HL-60 (cell line): Measurements from ENCODE around the gene CXCL11.

Experiments
- DNase-seq, 2 experiments: peaks; one replicate each; pipeline ENCODE4 v3.0.0-alpha.2; 2010 to 2020; ENCODE audit warnings: low read depth in 1 of 2, low spot score in 1 of 2
- H3K27ac ChIP-seq: fragments of 250-450 bp; sonication (Bioruptor Pico); replicated peaks from 2 replicates; pipeline ENCODE4 v1.5.1; 2020; ENCODE audit warnings: mild to moderate bottlenecking, moderate library complexity
- H3K27me3 ChIP-seq: fragments of 250-450 bp; sonication (Bioruptor Pico); 2 replicates; pipeline ENCODE4 v1.5.1; 2021; ENCODE audit warnings: mild to moderate bottlenecking, moderate library complexity; ENCODE audit not compliant: insufficient read depth, poor library complexity, severe bottlenecking
- H3K4me3 ChIP-seq: replicated peaks from 2 replicates; pipeline ENCODE4 v1.5.1; 2011; ENCODE audit warnings: mild to moderate bottlenecking, control low read depth, low read length; ENCODE audit not compliant: insufficient read depth
- CTCF ChIP-seq: IDR thresholded peaks from one replicate; pipeline ENCODE4 v1.5.1; 2011; ENCODE audit warnings: low read length, control low read depth, inconsistent platforms; ENCODE audit not compliant: insufficient read depth
- GABPA ChIP-seq: IDR thresholded peaks from 2 replicates; pipeline ENCODE4 v1.6.1; 2012; ENCODE audit warnings: low read depth
- POLR2AphosphoS5 ChIP-seq: IDR thresholded peaks from 2 replicates; pipeline ENCODE4 v1.6.1; 2012; ENCODE audit warnings: low read depth
- REST ChIP-seq: IDR thresholded peaks from 2 replicates; pipeline ENCODE4 v1.6.1; 2012; ENCODE audit warnings: low read depth; ENCODE audit not compliant: insufficient replicate concordance
- SPI1 ChIP-seq: IDR thresholded peaks from 2 replicates; pipeline ENCODE4 v1.6.1; 2012; ENCODE audit warnings: low read depth, mild to moderate bottlenecking, borderline replicate concordance

CXCL11 gene

GRCh38 chr4:76061982-76062381 lies 26.1 kb upstream of the CXCL11 start:
- H3K4me3 ChIP-seq, result no peak overlapping the region
- H3K27ac ChIP-seq, result no peak overlapping the region
- H3K27me3 ChIP-seq, result no peaks in the 10 kb centered on the region
- no peak for DNase-seq
- TF ChIP-seq POLR2AphosphoS5, result no peak
- no peak for TF ChIP-seq CTCF
- no peak for TF ChIP-seq GABPA
- TF ChIP-seq REST, result no peak
- no peak for TF ChIP-seq SPI1

- Histone ChIP-seq H3K27ac (no peak overlapping the region), H3K27me3 (no peaks in the 10 kb centered on the region), H3K4me3 (no peak overlapping the region)
- TF ChIP-seq POLR2AphosphoS5 (no peak), SPI1 (no peak), REST (no peak), GABPA (no peak), CTCF (no peak)
- DNase-seq, result no peak
Observed at GRCh38 chr4:76061421-76061820, 25.6 kb upstream of the CXCL11 start.

GRCh38 chr4:76060506-76060905 lies 24.6 kb upstream of the CXCL11 start:
- no peak for DNase-seq
- H3K27me3 ChIP-seq, result no peaks in the 10 kb centered on the region
- TF ChIP-seq SPI1 (peak; percentile 85), POLR2AphosphoS5 (no peak)
- H3K4me3 ChIP-seq, result no peak overlapping the region
- no peak overlapping the region for H3K27ac ChIP-seq

GRCh38 chr4:76059750-76060149 lies 23.9 kb upstream of the CXCL11 start:
- Histone ChIP-seq H3K4me3 (no peak overlapping the region), H3K27ac (peak overlapping the region; percentile 48; the same call in 1 of the 2 replicates), H3K27me3 (no peaks in the 10 kb centered on the region)
- DNase-seq, result peak; percentile 22 to 29
- TF ChIP-seq GABPA (no peak), POLR2AphosphoS5 (no peak), REST (no peak), CTCF (no peak), SPI1 (no peak)
